Measurements from ENCODE around the gene ITGA1.
"Not testable (repeated sequence)": the region's sequence is repeated elsewhere in the genome, so short reads cannot be mapped to it uniquely, and the experiment has no call there.

The ITGA1 gene

GRCh38 chr5:52844885-52845284 lies 57.2 kb downstream of the ITGA1 start:
- peaks cover 10% of the 10 kb centered on the region for H3K4me1 Mint-ChIP-seq
- DNase-seq, result no peak
- no peak overlapping the region for H3K27ac Mint-ChIP-seq
- no peaks in the 10 kb centered on the region for H3K9me3 Mint-ChIP-seq
- no peak overlapping the region for H3K4me3 Mint-ChIP-seq
- H3K27me3 Mint-ChIP-seq (ENCODE audit: low read depth, poor library complexity), result no peaks in the 10 kb centered on the region
- no peak for TF ChIP-seq CTCF (IDR thresholded peaks at IDR 0.05)
- H3K36me3 Mint-ChIP-seq (ENCODE audit: low read depth), result no peaks in the 10 kb centered on the region

- H3K4me3 Mint-ChIP-seq, result no peak overlapping the region
- no peaks in the 10 kb centered on the region for H3K27me3 Mint-ChIP-seq (ENCODE audit: low read depth, poor library complexity)
- TF ChIP-seq CTCF (IDR thresholded peaks at IDR 0.05), result no peak
- no peaks in the 10 kb centered on the region for H3K4me1 Mint-ChIP-seq
- H3K27ac Mint-ChIP-seq, result no peak overlapping the region
- H3K36me3 Mint-ChIP-seq (ENCODE audit: low read depth), result no peaks in the 10 kb centered on the region
- no peaks in the 10 kb centered on the region for H3K9me3 Mint-ChIP-seq
- no peak for DNase-seq
Measured at GRCh38 chr5:52846182-52846842, 58.6 kb downstream of the ITGA1 start.

- H3K4me3 Mint-ChIP-seq; H3K9me3 Mint-ChIP-seq; DNase-seq; H3K4me1 Mint-ChIP-seq; H3K27me3 Mint-ChIP-seq (ENCODE audit: low read depth, poor library complexity); H3K36me3 Mint-ChIP-seq (ENCODE audit: low read depth); H3K27ac Mint-ChIP-seq: not testable (repeated sequence)
Measured at GRCh38 chr5:52848688-52849087, 61.0 kb downstream of the ITGA1 start.

GRCh38 chr5:52849544-52849943 lies 61.8 kb downstream of the ITGA1 start:
- H3K4me1 Mint-ChIP-seq, result no peaks in the 10 kb centered on the region
- DNase-seq, result no peak
- no peak overlapping the region for H3K4me3 Mint-ChIP-seq
- H3K27me3 Mint-ChIP-seq (ENCODE audit: low read depth, poor library complexity), result peaks cover 4% of the 10 kb centered on the region
- TF ChIP-seq CTCF (IDR thresholded peaks at IDR 0.05), result no peak
- H3K27ac Mint-ChIP-seq, result no peak overlapping the region
- no peaks in the 10 kb centered on the region for H3K9me3 Mint-ChIP-seq
- no peaks in the 10 kb centered on the region for H3K36me3 Mint-ChIP-seq (ENCODE audit: low read depth)

GRCh38 chr5:52853650-52854049 lies 65.9 kb downstream of the ITGA1 start:
- no peak for DNase-seq
- H3K36me3 Mint-ChIP-seq (ENCODE audit: low read depth), result no peaks in the 10 kb centered on the region
- no peaks in the 10 kb centered on the region for H3K9me3 Mint-ChIP-seq
- H3K4me3 Mint-ChIP-seq, result no peak overlapping the region
- H3K4me1 Mint-ChIP-seq, result no peaks in the 10 kb centered on the region
- no peak for TF ChIP-seq CTCF (IDR thresholded peaks at IDR 0.05)
- H3K27me3 Mint-ChIP-seq (ENCODE audit: low read depth, poor library complexity), result peaks cover 4% of the 10 kb centered on the region
- no peak overlapping the region for H3K27ac Mint-ChIP-seq

GRCh38 chr5:52854301-52854700 lies 66.6 kb downstream of the ITGA1 start:
- Mint-ChIP-seq H3K27me3 (ENCODE audit: low read depth, poor library complexity) (peaks cover 4% of the 10 kb centered on the region), H3K36me3 (ENCODE audit: low read depth) (no peaks in the 10 kb centered on the region), H3K27ac (no peak overlapping the region), H3K9me3 (no peaks in the 10 kb centered on the region), H3K4me1 (no peaks in the 10 kb centered on the region), H3K4me3 (no peak overlapping the region)
- no peak for DNase-seq
- no peak for TF ChIP-seq CTCF (IDR thresholded peaks at IDR 0.05)

Measured in nephron progenitor cell (in vitro differentiated cells).